HepG2 (cell line): ENCODE results near the gene RGL3. TPM values are rescaled to one million over a fixed set of nuclear protein-coding genes. Genes with fewer than 3 reads are reported as not detected.

Experiments used
- ATRX ChIP-seq: sonication (generic); formaldehyde crosslinking; IDR thresholded peaks from 2 replicates; pipeline ENCODE4 v1.4.0; 2020; ENCODE audit warnings: missing genetic modification reagents, borderline replicate concordance
- CBX5 ChIP-seq: sonication (generic); formaldehyde crosslinking; IDR thresholded peaks from 2 replicates; pipeline ENCODE4 v1.4.0; 2020; ENCODE audit warnings: missing genetic modification reagents, borderline replicate concordance
- DR1 ChIP-seq: sonication (generic); formaldehyde crosslinking; IDR thresholded peaks from 2 replicates; pipeline ENCODE4 v1.8.0; 2021; ENCODE audit warnings: mild to moderate bottlenecking, missing genetic modification reagents, inconsistent platforms
- HHEX ChIP-seq: IDR thresholded peaks from 2 replicates; pipeline ENCODE4 v1.6.1; 2016; ENCODE audit warnings: control low read depth
- HOXA5 ChIP-seq: sonication (generic); formaldehyde crosslinking; IDR thresholded peaks from 2 replicates; pipeline ENCODE4 v1.4.0; 2020; ENCODE audit warnings: missing genetic modification reagents
- HOXA9 ChIP-seq: sonication (generic); formaldehyde crosslinking; IDR thresholded peaks from 2 replicates; pipeline ENCODE4 v1.8.1; 2022; ENCODE audit warnings: missing genetic modification reagents, mild to moderate bottlenecking, moderate library complexity, borderline replicate concordance
- KDM3A ChIP-seq: IDR thresholded peaks from 2 replicates; pipeline ENCODE4 v1.6.1; 2018; ENCODE audit warnings: low read depth, missing compliant biosample characterization
- KDM5B ChIP-seq: sonication (generic); formaldehyde crosslinking; IDR thresholded peaks from 2 replicates; pipeline ENCODE4 v1.4.0; 2020; ENCODE audit warnings: missing genetic modification reagents, mild to moderate bottlenecking, borderline replicate concordance
- NAIF1 ChIP-seq: sonication (generic); formaldehyde crosslinking; IDR thresholded peaks from 2 replicates; pipeline ENCODE4 v1.5.0; 2020; ENCODE audit warnings: mild to moderate bottlenecking, missing genetic modification reagents, borderline replicate concordance
- PHF21A ChIP-seq: sonication (generic); formaldehyde crosslinking; IDR thresholded peaks from 2 replicates; pipeline ENCODE4 v1.5.0; 2020; ENCODE audit warnings: mild to moderate bottlenecking, missing genetic modification reagents
- PPARG ChIP-seq: conservative IDR thresholded peaks from 2 replicates; pipeline ENCODE4 v1.6.1; 2016; ENCODE audit warnings: missing biosample characterization, missing genetic modification reagents
- RORA ChIP-seq: sonication (generic); formaldehyde crosslinking; IDR thresholded peaks from 2 replicates; pipeline ENCODE4 v1.5.0; 2020; ENCODE audit warnings: mild to moderate bottlenecking, missing genetic modification reagents, moderate library complexity
- SYNCRIP ChIP-seq: fragments of 200-400 bp; formaldehyde crosslinking; IDR thresholded peaks from 2 replicates; pipeline ENCODE4 v1.6.1; 2018; ENCODE audit warnings: mild to moderate bottlenecking, low read depth, low read length; ENCODE audit not compliant: insufficient read depth
- ZNF549 ChIP-seq: sonication (generic); formaldehyde crosslinking; IDR thresholded peaks from 2 replicates; pipeline ENCODE4 v1.5.0; 2020; ENCODE audit warnings: missing genetic modification reagents
- ZNF616 ChIP-seq: sonication (generic); formaldehyde crosslinking; IDR thresholded peaks from 2 replicates; pipeline ENCODE4 v1.5.0; 2020; ENCODE audit warnings: low read depth, mild to moderate bottlenecking, missing genetic modification reagents
- ZNF773 ChIP-seq: sonication (generic); formaldehyde crosslinking; IDR thresholded peaks from 2 replicates; pipeline ENCODE4 v1.4.0; 2020; ENCODE audit warnings: missing genetic modification reagents, borderline replicate concordance
- polyA plus RNA-seq, 8 experiments: library from polyadenylated mRNA; depleted of rRNA in 3 of 8; stranded (reverse) in 7 of 8; unstranded in 1 of 8; fragments of >200 nt; fragmentation: Illumina TruSeq in 4 of 8; extraction: Trizol in 4 of 8; gene quantifications; 2 replicates each; pipeline versions ENCODE4 v1.2.1 to v1.2.3, GENCODE V29; 2011 to 2016; ENCODE audit warnings: low read depth in 4 of 8, missing spikeins in 1 of 8, mixed read lengths in 1 of 8; ENCODE audit not compliant: insufficient read depth in 1 of 8
- total RNA-seq, 5 experiments: library from RNA; depleted of rRNA; stranded (reverse); fragments of >200 nt; fragmentation: Illumina TruSeq; extraction: Trizol; gene quantifications; 2 replicates each; pipeline ENCODE4 v1.2.3, GENCODE V29; 2016; ENCODE audit warnings: low read depth in 1 of 5
- TF ChIP-seq, protein P1 (sequence below): sonication (generic); IDR thresholded peaks from 2 replicates; pipeline ENCODE4 v1.6.1; 2016; ENCODE audit warnings: low read depth, borderline replicate concordance
- TF ChIP-seq, protein P2 (sequence below): sonication (generic); formaldehyde crosslinking; IDR thresholded peaks from 2 replicates; pipeline ENCODE4 v1.4.0; 2020; ENCODE audit warnings: missing genetic modification reagents
- TF ChIP-seq, protein P3 (sequence below): sonication (generic); formaldehyde crosslinking; conservative IDR thresholded peaks from 2 replicates; pipeline ENCODE4 v1.8.0; 2022; ENCODE audit warnings: mild to moderate bottlenecking, moderate library complexity, missing genetic modification reagents
- TF ChIP-seq, protein P4 (sequence below): sonication (generic); formaldehyde crosslinking; IDR thresholded peaks from 2 replicates; pipeline ENCODE4 v1.4.0; 2020; ENCODE audit warnings: missing genetic modification reagents

RGL3 gene
- total and polyA plus RNA-seq, 2 of the 13 experiments (the other 11 are each of a cell fraction or from before 2014, with no cell fraction given), result 4.2 to 7.6 TPM

DNA sequence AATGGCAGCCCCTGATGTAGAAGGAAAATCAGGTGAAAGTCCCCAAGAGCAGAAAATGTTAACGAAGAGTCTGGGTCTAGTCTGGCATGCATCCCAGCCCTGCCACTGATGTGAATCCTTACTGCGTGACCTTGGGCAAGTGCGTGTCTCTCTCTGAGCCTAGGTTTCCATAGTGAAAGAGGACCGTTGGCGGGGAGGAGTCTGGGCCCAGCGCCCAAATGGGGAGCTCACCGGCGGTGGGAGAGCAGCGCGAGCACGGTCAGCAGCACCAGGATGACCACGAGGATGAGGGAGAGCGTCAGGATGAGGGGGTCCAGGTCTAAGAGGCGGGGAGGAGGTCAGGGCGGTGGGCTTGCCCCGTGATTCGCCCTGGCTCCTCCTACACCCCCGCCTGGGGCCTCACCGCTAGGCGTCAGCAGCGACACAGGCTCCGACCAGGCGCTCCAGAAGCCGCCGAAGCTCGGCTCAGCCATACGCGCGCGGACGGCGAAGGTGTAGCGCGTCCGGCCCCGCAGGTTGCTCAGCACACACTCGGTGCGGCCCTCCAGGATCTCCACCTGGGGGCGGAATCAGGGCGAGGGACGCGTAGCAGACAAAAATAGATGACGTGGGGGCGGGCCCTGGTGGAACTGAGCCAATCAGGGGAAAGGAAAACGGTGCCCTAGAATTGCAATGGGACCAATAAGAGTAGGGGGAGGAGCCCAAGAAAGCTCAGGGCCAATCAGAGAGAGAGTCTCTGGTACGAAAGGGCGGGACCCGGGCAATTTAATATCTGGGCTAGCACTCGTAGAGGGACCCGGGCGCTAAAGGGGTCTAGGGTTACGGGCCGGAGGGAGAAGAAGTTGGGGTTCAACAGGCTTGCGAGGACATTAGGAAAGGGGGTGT, 38.2 kb downstream of the RGL3 start (continued):
- TF ChIP-seq, protein P1, sequence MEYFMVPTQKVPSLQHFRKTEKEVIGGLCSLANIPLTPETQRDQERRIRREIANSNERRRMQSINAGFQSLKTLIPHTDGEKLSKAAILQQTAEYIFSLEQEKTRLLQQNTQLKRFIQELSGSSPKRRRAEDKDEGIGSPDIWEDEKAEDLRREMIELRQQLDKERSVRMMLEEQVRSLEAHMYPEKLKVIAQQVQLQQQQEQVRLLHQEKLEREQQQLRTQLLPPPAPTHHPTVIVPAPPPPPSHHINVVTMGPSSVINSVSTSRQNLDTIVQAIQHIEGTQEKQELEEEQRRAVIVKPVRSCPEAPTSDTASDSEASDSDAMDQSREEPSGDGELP, result peak; percentile 29; the same call in 1 of the 2 replicates
- TF ChIP-seq KDM5B (CRISPR knock-in tag) (peak; percentile 48; the same call in 1 of the 2 replicates), ZNF616 (0 out of 2 replicates have a peak, but pooled peaks have one; percentile 59), RORA (CRISPR knock-in tag) (no peak), PPARG (CRISPR knock-in tag) (peak; percentile 75), HHEX (CRISPR knock-in tag) (no peak), SYNCRIP (no peak), NAIF1 (peak; percentile 70; the same call in 1 of the 2 replicates), KDM3A (CRISPR knock-in tag) (no peak; the same call in 1 of the 2 replicates), PHF21A (CRISPR knock-in tag) (peak; percentile 94), ATRX (CRISPR knock-in tag) (no peak), DR1 (CRISPR knock-in tag) (peak; percentile 89), HOXA9 (no peak), ZNF773 (CRISPR knock-in tag) (no peak; the same call in 1 of the 2 replicates), ZNF549 (CRISPR knock-in tag) (no peak), HOXA5 (CRISPR knock-in tag) (peak; percentile 43; the same call in 1 of the 2 replicates), CBX5 (CRISPR knock-in tag) (peak; percentile 92; the same call in 1 of the 2 replicates)
- TF ChIP-seq, protein P2, sequence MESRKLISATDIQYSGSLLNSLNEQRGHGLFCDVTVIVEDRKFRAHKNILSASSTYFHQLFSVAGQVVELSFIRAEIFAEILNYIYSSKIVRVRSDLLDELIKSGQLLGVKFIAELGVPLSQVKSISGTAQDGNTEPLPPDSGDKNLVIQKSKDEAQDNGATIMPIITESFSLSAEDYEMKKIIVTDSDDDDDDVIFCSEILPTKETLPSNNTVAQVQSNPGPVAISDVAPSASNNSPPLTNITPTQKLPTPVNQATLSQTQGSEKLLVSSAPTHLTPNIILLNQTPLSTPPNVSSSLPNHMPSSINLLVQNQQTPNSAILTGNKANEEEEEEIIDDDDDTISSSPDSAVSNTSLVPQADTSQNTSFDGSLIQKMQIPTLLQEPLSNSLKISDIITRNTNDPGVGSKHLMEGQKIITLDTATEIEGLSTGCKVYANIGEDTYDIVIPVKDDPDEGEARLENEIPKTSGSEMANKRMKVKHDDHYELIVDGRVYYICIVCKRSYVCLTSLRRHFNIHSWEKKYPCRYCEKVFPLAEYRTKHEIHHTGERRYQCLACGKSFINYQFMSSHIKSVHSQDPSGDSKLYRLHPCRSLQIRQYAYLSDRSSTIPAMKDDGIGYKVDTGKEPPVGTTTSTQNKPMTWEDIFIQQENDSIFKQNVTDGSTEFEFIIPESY (CRISPR knock-in tag), result peak; percentile 84; the same call in 1 of the 2 replicates
- TF ChIP-seq, protein P3, sequence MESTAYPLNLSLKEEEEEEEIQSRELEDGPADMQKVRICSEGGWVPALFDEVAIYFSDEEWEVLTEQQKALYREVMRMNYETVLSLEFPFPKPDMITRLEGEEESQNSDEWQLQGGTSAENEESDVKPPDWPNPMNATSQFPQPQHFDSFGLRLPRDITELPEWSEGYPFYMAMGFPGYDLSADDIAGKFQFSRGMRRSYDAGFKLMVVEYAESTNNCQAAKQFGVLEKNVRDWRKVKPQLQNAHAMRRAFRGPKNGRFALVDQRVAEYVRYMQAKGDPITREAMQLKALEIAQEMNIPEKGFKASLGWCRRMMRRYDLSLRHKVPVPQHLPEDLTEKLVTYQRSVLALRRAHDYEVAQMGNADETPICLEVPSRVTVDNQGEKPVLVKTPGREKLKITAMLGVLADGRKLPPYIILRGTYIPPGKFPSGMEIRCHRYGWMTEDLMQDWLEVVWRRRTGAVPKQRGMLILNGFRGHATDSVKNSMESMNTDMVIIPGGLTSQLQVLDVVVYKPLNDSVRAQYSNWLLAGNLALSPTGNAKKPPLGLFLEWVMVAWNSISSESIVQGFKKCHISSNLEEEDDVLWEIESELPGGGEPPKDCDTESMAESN (CRISPR knock-in tag), result peak; percentile 71
- TF ChIP-seq, protein P4, sequence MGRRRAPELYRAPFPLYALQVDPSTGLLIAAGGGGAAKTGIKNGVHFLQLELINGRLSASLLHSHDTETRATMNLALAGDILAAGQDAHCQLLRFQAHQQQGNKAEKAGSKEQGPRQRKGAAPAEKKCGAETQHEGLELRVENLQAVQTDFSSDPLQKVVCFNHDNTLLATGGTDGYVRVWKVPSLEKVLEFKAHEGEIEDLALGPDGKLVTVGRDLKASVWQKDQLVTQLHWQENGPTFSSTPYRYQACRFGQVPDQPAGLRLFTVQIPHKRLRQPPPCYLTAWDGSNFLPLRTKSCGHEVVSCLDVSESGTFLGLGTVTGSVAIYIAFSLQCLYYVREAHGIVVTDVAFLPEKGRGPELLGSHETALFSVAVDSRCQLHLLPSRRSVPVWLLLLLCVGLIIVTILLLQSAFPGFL, result no peak
